ENCODE data around the gene TPRKB.
"Not testable (repeated sequence)": the region's sequence is repeated elsewhere in the genome, so short reads cannot be mapped to it uniquely, and the experiment has no call there.

- TF ChIP-seq CTCF (IDR thresholded peaks at IDR 0.05); EZH2 (IDR thresholded peaks at IDR 0.05; ENCODE audit: borderline replicate concordance, insufficient read depth, low read depth, low read length, poor library complexity, severe bottlenecking): not testable (repeated sequence)
These were observed 41.8 kb upstream of the TPRKB start for GRCh38 chr2:73778867-73779466.
